AG08395 (cell line): ENCODE measurements around the gene VPS29.

Experiments used
- DNase-seq: peaks from one replicate; pipeline ENCODE4 v3.0.0; 2012; ENCODE audit warnings: mixed read lengths, low spot score

Gene VPS29

DNA sequence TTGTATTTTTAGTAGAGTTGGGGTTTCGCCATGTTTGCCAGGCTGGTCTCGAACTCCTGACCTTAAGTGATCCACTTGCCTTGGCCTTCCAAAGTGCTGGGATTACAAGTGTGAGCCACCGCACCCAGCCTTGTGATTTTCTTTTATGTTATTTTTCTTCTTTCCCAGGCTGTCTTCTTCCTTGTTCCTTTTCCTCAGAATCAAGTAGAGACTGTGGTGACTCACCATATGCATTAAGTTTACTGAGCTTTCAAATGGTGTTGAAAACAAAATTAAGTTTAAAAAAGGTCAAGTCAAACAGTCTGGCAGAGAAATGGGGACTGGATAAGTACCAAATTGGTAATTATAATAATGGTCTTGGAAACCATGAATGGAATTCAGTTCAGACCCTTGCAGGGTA, 57.5 kb downstream of the VPS29 start:
- no peak for DNase-seq
